HEK293T (cell line): ENCODE results near the gene PGAP3.

Experiments used
- CTCF ChIA-PET: fragments of 350-600 bp; formaldehyde crosslinking; extraction: SDS; loops from one replicate; lab custom pipeline; 2021; ENCODE audit warnings: antibody characterized with exemption, inconsistent platforms; lab: Yijun Ruan, JAX
- POLR2A ChIA-PET: fragments of 350-600 bp; formaldehyde crosslinking; extraction: SDS; loops from one replicate; lab custom pipeline; 2020; ENCODE audit warnings: antibody characterized with exemption, inconsistent platforms; lab: Yijun Ruan, JAX
- DNase-seq: peaks from one replicate; pipeline ENCODE4 v3.0.0; 2012; ENCODE audit warnings: mixed read lengths; ENCODE audit errors: extremely low spot score
- ARNT ChIP-seq: fragments of 450-650 bp; IDR thresholded peaks from 2 replicates; pipeline ENCODE4 v1.6.1; 2017; ENCODE audit warnings: mild to moderate bottlenecking
- BHLHE40 ChIP-seq: fragments of 450-650 bp; IDR thresholded peaks from 2 replicates; pipeline ENCODE4 v1.6.1; 2016; ENCODE audit warnings: mild to moderate bottlenecking, moderate library complexity, borderline replicate concordance
- CTBP1 ChIP-seq: fragments of 450-650 bp; IDR thresholded peaks from 2 replicates; pipeline ENCODE4 v1.6.1; 2016; ENCODE audit warnings: borderline replicate concordance
- ELF4 ChIP-seq: fragments of 450-650 bp; IDR thresholded peaks from 2 replicates; pipeline ENCODE4 v1.6.1; 2017; ENCODE audit warnings: antibody characterized with exemption
- FOXA1 ChIP-seq: fragments of 450-650 bp; IDR thresholded peaks from 2 replicates; pipeline ENCODE4 v1.6.1; 2016; ENCODE audit warnings: mild to moderate bottlenecking
- FOXK2 ChIP-seq: fragments of 450-650 bp; IDR thresholded peaks from 2 replicates; pipeline ENCODE4 v1.6.1; 2016; ENCODE audit warnings: mild to moderate bottlenecking
- FOXM1 ChIP-seq: fragments of 450-650 bp; IDR thresholded peaks from 2 replicates; pipeline ENCODE4 v1.6.1; 2017; ENCODE audit warnings: mild to moderate bottlenecking, borderline replicate concordance
- HDGF ChIP-seq: fragments of 450-650 bp; IDR thresholded peaks from 2 replicates; pipeline ENCODE4 v1.6.1; 2017; ENCODE audit warnings: antibody characterized with exemption, borderline replicate concordance
- L3MBTL2 ChIP-seq: fragments of 450-650 bp; conservative IDR thresholded peaks from 2 replicates; pipeline ENCODE4 v1.6.1; 2016; ENCODE audit warnings: mild to moderate bottlenecking
- LEF1 ChIP-seq: fragments of 450-650 bp; IDR thresholded peaks from 2 replicates; pipeline ENCODE4 v1.6.1; 2017; ENCODE audit warnings: mild to moderate bottlenecking, borderline replicate concordance
- NFRKB ChIP-seq: fragments of 450-650 bp; IDR thresholded peaks from 2 replicates; pipeline ENCODE4 v1.6.1; 2016; ENCODE audit warnings: mild to moderate bottlenecking, moderate library complexity
- PKNOX1 ChIP-seq: fragments of 450-650 bp; IDR thresholded peaks from 2 replicates; pipeline ENCODE4 v1.6.1; 2016
- SP1 ChIP-seq: fragments of 450-650 bp; IDR thresholded peaks from 2 replicates; pipeline ENCODE4 v1.6.1; 2017
- SUZ12 ChIP-seq: fragments of 450-650 bp; IDR thresholded peaks from 2 replicates; pipeline ENCODE4 v1.6.1; 2016; ENCODE audit warnings: mild to moderate bottlenecking
- TARDBP ChIP-seq: fragments of 450-650 bp; IDR thresholded peaks from 2 replicates; pipeline ENCODE4 v1.6.1; 2016
- ZNF384 ChIP-seq: fragments of 450-650 bp; IDR thresholded peaks from 2 replicates; pipeline ENCODE4 v1.6.1; 2016

Gene PGAP3

GRCh38 chr17:39667262-39667944 is 20.5 kb downstream of the PGAP3 start:
- TF ChIP-seq FOXK2 (no peak), SUZ12 (no peak), LEF1 (no peak), ZNF384 (no peak), ELF4 (no peak), BHLHE40 (no peak), PKNOX1 (no peak), CTBP1 (no peak), HDGF (no peak), SP1 (no peak), NFRKB (no peak), TARDBP (no peak), ARNT (no peak), L3MBTL2 (no peak), FOXA1 (no peak), FOXM1 (no peak)
- ChIA-PET CTCF (interaction anchor here (0.6 to 2.7 kb wide), 3 partner anchors 12 to 46 kb away, joined by 3 to 21 read pairs (median 3); no protein-coding TSS in a partner anchor), POLR2A (interaction anchor here (1.1 to 2.7 kb wide), 3 partner anchors 17 to 32 kb away, joined by 3 to 11 read pairs (median 9); partner anchors contain the start of genes ERBB2 and PGAP3)
- DNase-seq: no peak

- ChIA-PET CTCF (interaction anchor here (0.6 to 2.7 kb wide), 6 partner anchors 12 to 204 kb away, joined by 3 to 21 read pairs (median 3); no protein-coding TSS in a partner anchor), POLR2A (interaction anchor here (1.1 to 2.7 kb wide), 3 partner anchors 18 to 33 kb away, joined by 3 to 11 read pairs (median 9); partner anchors contain the start of genes ERBB2 and PGAP3)
- DNase-seq: no peak
- TF ChIP-seq NFRKB (no peak), ZNF384 (no peak)
These were observed 21.1 kb downstream of the PGAP3 start for GRCh38 chr17:39666601-39667261.

GRCh38 chr17:39666231-39666600 is 21.6 kb downstream of the PGAP3 start:
- ChIA-PET CTCF (interaction anchor here (0.6 to 2.7 kb wide), 5 partner anchors 13 to 203 kb away, joined by 3 to 21 read pairs (median 5); no protein-coding TSS in a partner anchor), POLR2A (interaction anchor here (1.1 to 2.7 kb wide), 3 partner anchors 18 to 34 kb away, joined by 3 to 11 read pairs (median 9); partner anchors contain the start of genes ERBB2 and PGAP3)
- DNase-seq: no peak
- TF ChIP-seq ZNF384 (no peak), FOXA1 (no peak), SUZ12 (no peak), LEF1 (no peak), HDGF (no peak), TARDBP (no peak), CTBP1 (no peak), FOXM1 (no peak)

GRCh38 chr17:39665642-39666224 is 22.1 kb downstream of the PGAP3 start:
- POLR2A ChIA-PET: interaction anchor here (1.5 to 2.7 kb wide), 2 partner anchors 22 to 34 kb away, joined by 9 to 11 read pairs; partner anchors contain the start of genes ERBB2 and PGAP3
- DNase-seq: no peak
- TF ChIP-seq HDGF: no peak
- TF ChIP-seq SP1: no peak
- TF ChIP-seq CTBP1: no peak
- no peak for TF ChIP-seq FOXM1
- no peak for TF ChIP-seq LEF1
- TF ChIP-seq ARNT: no peak
- no peak for TF ChIP-seq BHLHE40
- TF ChIP-seq NFRKB: no peak
- no peak for TF ChIP-seq FOXA1
- no peak for TF ChIP-seq ZNF384
- TF ChIP-seq SUZ12: no peak
- TF ChIP-seq TARDBP: no peak
- TF ChIP-seq FOXK2: no peak
- no peak for TF ChIP-seq PKNOX1
- TF ChIP-seq ELF4: no peak
- TF ChIP-seq L3MBTL2: no peak
- CTCF ChIA-PET: interaction anchor here (0.8 to 2.7 kb wide), 5 partner anchors 12 to 44 kb away, joined by 3 to 21 read pairs (median 5); no protein-coding TSS in a partner anchor

GRCh38 chr17:39664581-39665561 is 23.0 kb downstream of the PGAP3 start, which contains the start of gene TCAP:
TSS of gene TCAP (plus strand) at chr17:39665349. CDS start at chr17:39665360, 11 bp downstream.
- CTCF ChIA-PET: interaction anchor here (0.8 to 2.7 kb wide), 5 partner anchors 11 to 43 kb away, joined by 3 to 21 read pairs (median 9); no protein-coding TSS in a partner anchor
- TF ChIP-seq BHLHE40 (no peak), L3MBTL2 (no peak), SUZ12 (no peak), FOXA1 (no peak), NFRKB (no peak), PKNOX1 (no peak), CTBP1 (no peak), TARDBP (no peak)
- no peak for DNase-seq
- POLR2A ChIA-PET: interaction anchor here (1.0 to 2.7 kb wide), 2 partner anchors 23 to 465 kb away, joined by 3 to 11 read pairs; partner anchors contain the start of genes PGAP3 and RPL19
